Psoas muscle (tissue), 8 donors: Measurements from ENCODE around the gene TMEM135. TPM values are rescaled to one million over a fixed set of nuclear protein-coding genes. Genes with fewer than 3 reads are reported as not detected.
A peak's percentile ranks its signal among the peaks of the same experiment; 100 is the strongest.

Source experiments
- ATAC-seq, 4 donors: fragments of 200-7000 bp; cut with Tn5 transposase; one replicate each; pipeline ENCODE4 v1.9.1; 2020; ENCODE audit warnings: moderate library complexity in 3 of 4, mild to moderate bottlenecking in 2 of 4
- DNase-seq, 2 donors: peaks; one replicate each; pipeline ENCODE4 v3.0.0-alpha.2; 2020
- H3K27ac ChIP-seq: fragments of 200-600 bp; one replicate; pipeline ENCODE4 v1.8.0; 2022
- H3K27me3 ChIP-seq, 3 donors: fragments of 200-600 bp in 1 of 3; one replicate each; pipeline versions ENCODE4 v1.6.1 to v1.8.0; 2013 to 2022; ENCODE audit warnings: low read length in 2 of 3, mild to moderate bottlenecking in 2 of 3, moderate library complexity in 1 of 3; ENCODE audit not compliant: insufficient read depth in 3 of 3
- H3K36me3 ChIP-seq, 2 donors: fragments of 200-600 bp in 1 of 2; one replicate each; pipeline versions ENCODE4 v1.6.1 to v1.8.0; 2013 to 2022; ENCODE audit warnings: low read depth in 1 of 2, mild to moderate bottlenecking in 1 of 2, moderate library complexity in 1 of 2; ENCODE audit not compliant: insufficient read depth in 1 of 2
- H3K4me1 ChIP-seq: fragments of 200-600 bp; one replicate; pipeline ENCODE4 v1.8.0; 2022
- H3K4me3 ChIP-seq: fragments of 200-600 bp; one replicate; pipeline ENCODE4 v1.8.0; 2022; ENCODE audit warnings: mild to moderate bottlenecking
- H3K9me3 ChIP-seq: fragments of 200-600 bp; one replicate; pipeline ENCODE4 v1.8.0; 2022
- WGBS, 3 donors: extraction: QIAGEN DNeasy Blood & Tissue Kit; methylation state at CpG; one replicate each; pipeline versions ENCODE4 v1.1.6 to v1.1.7; 2013; 5-methylcytosine and 5-hydroxymethylcytosine counted together
- intact Hi-C, 2 donors: fragments of 100-400 bp; cut with DNase I; formaldehyde crosslinking; loops; one replicate each; pipeline versions ENCODE4 v1.11.0 to v1.14.2; 2022
- polyA plus RNA-seq, 3 donors: library from polyadenylated mRNA; stranded (reverse); fragments of 200-250 nt; gene quantifications; one replicate each; pipeline ENCODE4 v1.2.3, GENCODE V29; 2013
- total RNA-seq, 4 donors: library from RNA; stranded (reverse); fragmentation: NEBNext Ultra II Directional in 2 of 4; extraction: Animal tissue kit (Norgen Biotek cat#: 25700) in 2 of 4; gene quantifications; one replicate each; pipeline versions ENCODE4 v1.2.1 to v1.2.4, GENCODE V29; 2021 to 2023
- TF ChIP-seq, protein P1 (sequence below): fragments of 200-600 bp; IDR thresholded peaks from one replicate; pipeline ENCODE4 v1.8.0; 2022; ENCODE audit warnings: antibody characterized with exemption
- donor health status: healthy with polysubstance abuse.
- donor health status: DM: no; HTN: no; CAD: no; lungs with moderate emphysema.
- donor health status: Bipolar disorder and iron deficiency.
- donor health status: healthy.
- donor health status: DM: yes; HTN: yes; CAD: no.
- donor health status: DM: no; HTN: no; CAD: no.
- donor health status: DM: no; HTN: no; CAD: no.
- donor health status: DM: yes; HTN: yes; CAD: no.

TMEM135 gene
- total and polyA plus RNA-seq, 7 donors, result 4.1 to 26.6 (median 9.4) TPM

DNA sequence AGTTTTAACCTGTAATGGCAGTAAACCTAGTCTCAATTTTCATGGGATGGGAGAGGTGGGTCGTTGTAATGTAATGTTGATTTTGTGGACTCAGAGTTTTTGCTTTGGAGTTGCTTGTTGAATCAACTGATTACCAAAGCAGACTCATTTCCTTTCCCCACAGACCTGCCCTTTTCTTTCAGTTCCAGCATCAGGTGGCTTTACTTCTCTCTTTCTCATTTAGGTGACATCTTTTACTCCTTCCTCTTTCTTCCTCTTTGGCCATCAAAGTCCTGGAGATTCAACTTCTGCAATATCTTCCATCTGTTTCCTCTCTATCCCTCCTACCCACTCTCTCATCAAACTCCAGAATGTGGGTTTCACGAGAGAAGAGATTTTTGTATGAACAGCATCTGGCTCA lies 313.9 kb downstream of the TMEM135 start:
- intact Hi-C loops, result loop anchor here (2.0 to 10.0 kb wide), 3 partner anchors 69 to 1203 kb away; no protein-coding TSS in a partner anchor
- TF ChIP-seq, protein P1, sequence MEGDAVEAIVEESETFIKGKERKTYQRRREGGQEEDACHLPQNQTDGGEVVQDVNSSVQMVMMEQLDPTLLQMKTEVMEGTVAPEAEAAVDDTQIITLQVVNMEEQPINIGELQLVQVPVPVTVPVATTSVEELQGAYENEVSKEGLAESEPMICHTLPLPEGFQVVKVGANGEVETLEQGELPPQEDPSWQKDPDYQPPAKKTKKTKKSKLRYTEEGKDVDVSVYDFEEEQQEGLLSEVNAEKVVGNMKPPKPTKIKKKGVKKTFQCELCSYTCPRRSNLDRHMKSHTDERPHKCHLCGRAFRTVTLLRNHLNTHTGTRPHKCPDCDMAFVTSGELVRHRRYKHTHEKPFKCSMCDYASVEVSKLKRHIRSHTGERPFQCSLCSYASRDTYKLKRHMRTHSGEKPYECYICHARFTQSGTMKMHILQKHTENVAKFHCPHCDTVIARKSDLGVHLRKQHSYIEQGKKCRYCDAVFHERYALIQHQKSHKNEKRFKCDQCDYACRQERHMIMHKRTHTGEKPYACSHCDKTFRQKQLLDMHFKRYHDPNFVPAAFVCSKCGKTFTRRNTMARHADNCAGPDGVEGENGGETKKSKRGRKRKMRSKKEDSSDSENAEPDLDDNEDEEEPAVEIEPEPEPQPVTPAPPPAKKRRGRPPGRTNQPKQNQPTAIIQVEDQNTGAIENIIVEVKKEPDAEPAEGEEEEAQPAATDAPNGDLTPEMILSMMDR, result no peak
- Histone ChIP-seq H3K4me3 (no peak overlapping the region), H3K36me3 (no peaks in the 10 kb centered on the region), H3K4me1 (peaks cover 16% of the 10 kb centered on the region), H3K9me3 (no peaks in the 10 kb centered on the region), H3K27ac (no peak overlapping the region), H3K27me3 (no peaks in the 10 kb centered on the region)
- no peak for ATAC-seq
- DNase-seq, result no peak
- 49 to 62% (median 61%) methylated on average over 2 of the region's 2 CpGs for WGBS, 3 donors

DNA sequence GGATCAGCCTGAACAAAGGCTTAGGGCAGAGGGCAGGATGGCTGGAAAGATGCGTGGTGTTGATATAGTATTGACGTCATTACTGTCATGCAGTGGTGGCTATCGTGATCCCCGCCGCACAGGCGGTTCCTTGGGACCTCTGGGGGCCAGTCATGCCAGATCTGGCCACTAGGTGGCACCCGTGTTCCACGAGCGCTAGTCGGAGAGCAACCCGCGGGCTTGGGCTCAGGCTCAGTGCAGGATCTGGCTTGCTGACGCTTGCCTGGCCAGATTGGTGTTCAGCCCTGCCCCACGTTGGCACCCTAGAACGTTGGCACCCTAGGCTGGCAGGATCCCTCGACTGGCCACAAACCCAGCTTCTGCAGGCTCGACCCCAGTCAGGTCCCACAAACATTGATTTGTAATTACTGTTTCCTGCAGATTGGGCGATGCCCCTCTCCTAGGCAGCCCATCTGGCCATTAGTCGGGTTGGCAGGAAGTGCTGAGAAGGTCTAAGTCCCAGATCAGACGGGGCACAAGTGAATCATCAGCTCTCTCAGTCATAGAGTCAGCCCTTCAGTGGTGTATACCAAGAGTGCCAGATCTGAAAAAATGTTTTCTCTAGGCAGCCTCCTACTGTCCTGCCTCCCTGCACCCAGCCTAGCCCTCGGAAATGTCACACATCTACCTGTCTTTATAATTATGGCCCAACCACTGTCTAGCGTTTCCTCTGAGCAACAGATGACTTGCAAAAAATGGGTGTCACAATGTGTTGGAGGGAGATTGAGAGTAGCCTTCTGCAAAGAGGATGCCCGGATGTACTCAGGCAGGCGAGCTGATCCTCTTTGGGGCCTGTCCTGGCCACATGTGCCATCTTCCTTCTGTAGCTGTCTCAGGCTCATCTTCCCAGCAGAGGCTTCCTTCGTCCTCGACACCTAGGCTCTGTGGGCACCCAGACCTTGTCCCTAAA lies 315.3 kb downstream of the TMEM135 start:
- Histone ChIP-seq H3K27ac (no peak overlapping the region), H3K9me3 (no peaks in the 10 kb centered on the region), H3K4me1 (peaks cover 16% of the 10 kb centered on the region), H3K27me3 (no peaks in the 10 kb centered on the region), H3K4me3 (no peak overlapping the region), H3K36me3 (no peaks in the 10 kb centered on the region)
- peak; percentile 84 to 92 for DNase-seq
- ATAC-seq, result peak; percentile 92 to 96 (median 94)
- WGBS, 3 donors, result 19 to 23% (median 21%) methylated on average over 26 of the region's 26 CpGs
- TF ChIP-seq, protein P1, result peak; percentile 100
- intact Hi-C loops, result loop anchor here (2.0 to 10.0 kb wide), 3 partner anchors 68 to 1202 kb away; no protein-coding TSS in a partner anchor

DNA sequence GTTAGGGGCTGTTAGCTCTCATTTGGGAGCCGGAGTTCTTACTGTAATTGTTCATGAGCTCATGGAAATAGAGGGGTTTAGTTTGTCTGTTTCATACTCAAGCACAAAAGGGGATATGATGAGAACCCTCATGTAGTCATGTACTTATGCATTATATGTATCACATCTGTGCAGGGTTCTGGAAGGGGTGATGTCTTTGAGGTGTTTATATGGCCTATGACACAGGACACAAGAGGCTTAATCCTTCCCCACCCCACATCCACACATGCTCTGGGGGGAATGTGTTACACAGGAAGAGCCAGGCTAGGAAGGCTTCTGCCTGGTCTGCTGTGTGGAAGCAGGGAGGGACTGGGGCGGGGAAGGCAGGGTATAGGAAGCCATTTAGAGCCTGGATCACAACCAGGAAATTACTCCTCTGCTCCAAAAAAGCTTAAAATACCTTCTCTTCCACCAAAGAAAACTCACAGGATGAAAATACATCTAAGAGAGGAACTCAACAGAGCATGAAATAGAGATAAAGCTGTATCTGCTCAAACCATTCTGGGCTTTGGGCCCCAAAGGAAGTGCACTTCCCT lies 316.1 kb downstream of the TMEM135 start:
- Histone ChIP-seq H3K4me3 (no peak overlapping the region), H3K36me3 (no peaks in the 10 kb centered on the region), H3K27ac (no peak overlapping the region), H3K9me3 (no peaks in the 10 kb centered on the region), H3K4me1 (peaks cover 16% of the 10 kb centered on the region), H3K27me3 (no peaks in the 10 kb centered on the region)
- ATAC-seq (no peak), DNase-seq (no peak)
- WGBS, 3 donors, result 78 to 84% (median 84%) methylated on average over 2 of the region's 2 CpGs
- TF ChIP-seq, protein P1, result no peak
- intact Hi-C loops, result loop anchor here (2.0 to 10.0 kb wide), 3 partner anchors 67 to 1201 kb away; no protein-coding TSS in a partner anchor

DNA sequence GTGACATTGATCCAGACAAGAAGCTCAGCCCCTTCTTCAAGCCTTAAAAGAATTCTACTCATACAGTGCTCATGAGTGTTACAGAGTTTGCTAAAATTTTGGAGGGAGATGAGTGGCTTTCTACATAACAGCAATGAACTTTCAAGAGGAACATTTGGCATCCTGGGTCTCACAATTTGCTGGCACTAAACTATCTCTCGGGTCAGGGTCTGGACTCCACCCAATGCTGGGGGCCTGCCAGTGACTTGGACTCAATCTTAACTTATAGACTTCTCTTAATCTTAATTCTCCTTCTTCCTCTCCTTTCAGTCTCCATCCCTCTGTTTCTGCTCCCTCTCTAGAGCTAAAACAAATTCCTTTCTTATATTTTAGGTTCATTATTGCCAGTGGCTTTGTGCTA lies 317.9 kb downstream of the TMEM135 start:
- H3K27ac ChIP-seq, result no peak overlapping the region
- DNase-seq, result no peak
- H3K9me3 ChIP-seq, result no peaks in the 10 kb centered on the region
- no peaks in the 10 kb centered on the region for H3K36me3 ChIP-seq
- intact Hi-C loops, result loop anchor here (10.0 kb wide), 2 partner anchors 1189 to 1199 kb away; no protein-coding TSS in a partner anchor
- no peak overlapping the region for H3K4me3 ChIP-seq
- TF ChIP-seq, protein P1, result no peak
- WGBS, 3 donors, result 19 to 38% (median 33%) methylated on average over 1 of the region's 1 CpG
- peaks cover 16% of the 10 kb centered on the region for H3K4me1 ChIP-seq
- ATAC-seq, result no peak
- no peaks in the 10 kb centered on the region for H3K27me3 ChIP-seq
